Mononuclear cell (primary cell): Measurements from ENCODE around the gene TRIM66. TPM values are rescaled to one million over a fixed set of nuclear protein-coding genes. Genes with fewer than 3 reads are reported as not detected.
A peak's percentile ranks its signal among the peaks of the same experiment; 100 is the strongest.
"Not testable (repeated sequence)": the region's sequence is repeated elsewhere in the genome, so short reads cannot be mapped to it uniquely, and the experiment has no call there.

Experiments used
- H3K27me3 ChIP-seq: 2 replicates; pipeline ENCODE4 v1.6.0; 2011; ENCODE audit warnings: low read length, control low read depth; ENCODE audit not compliant: insufficient read depth
- H3K4me1 ChIP-seq: 2 replicates; pipeline ENCODE4 v1.5.1; 2011; ENCODE audit warnings: mild to moderate bottlenecking, low read length, control low read depth; ENCODE audit not compliant: insufficient read depth
- H3K4me3 ChIP-seq: 2 replicates; pipeline ENCODE4 v1.5.1; 2011; ENCODE audit warnings: mild to moderate bottlenecking, low read length, moderate library complexity
- H3K9me3 ChIP-seq: 2 replicates; pipeline ENCODE4 v1.5.1; 2011; ENCODE audit warnings: low read depth, mild to moderate bottlenecking, control low read depth, low read length
- total RNA-seq: library from RNA; depleted of rRNA; stranded (reverse); fragments of >200 nt; gene quantifications from one replicate; pipeline ENCODE4 v1.2.3, GENCODE V29; 2012

TRIM66 gene
- total RNA-seq, 1 donor: 5.6 TPM

DNA sequence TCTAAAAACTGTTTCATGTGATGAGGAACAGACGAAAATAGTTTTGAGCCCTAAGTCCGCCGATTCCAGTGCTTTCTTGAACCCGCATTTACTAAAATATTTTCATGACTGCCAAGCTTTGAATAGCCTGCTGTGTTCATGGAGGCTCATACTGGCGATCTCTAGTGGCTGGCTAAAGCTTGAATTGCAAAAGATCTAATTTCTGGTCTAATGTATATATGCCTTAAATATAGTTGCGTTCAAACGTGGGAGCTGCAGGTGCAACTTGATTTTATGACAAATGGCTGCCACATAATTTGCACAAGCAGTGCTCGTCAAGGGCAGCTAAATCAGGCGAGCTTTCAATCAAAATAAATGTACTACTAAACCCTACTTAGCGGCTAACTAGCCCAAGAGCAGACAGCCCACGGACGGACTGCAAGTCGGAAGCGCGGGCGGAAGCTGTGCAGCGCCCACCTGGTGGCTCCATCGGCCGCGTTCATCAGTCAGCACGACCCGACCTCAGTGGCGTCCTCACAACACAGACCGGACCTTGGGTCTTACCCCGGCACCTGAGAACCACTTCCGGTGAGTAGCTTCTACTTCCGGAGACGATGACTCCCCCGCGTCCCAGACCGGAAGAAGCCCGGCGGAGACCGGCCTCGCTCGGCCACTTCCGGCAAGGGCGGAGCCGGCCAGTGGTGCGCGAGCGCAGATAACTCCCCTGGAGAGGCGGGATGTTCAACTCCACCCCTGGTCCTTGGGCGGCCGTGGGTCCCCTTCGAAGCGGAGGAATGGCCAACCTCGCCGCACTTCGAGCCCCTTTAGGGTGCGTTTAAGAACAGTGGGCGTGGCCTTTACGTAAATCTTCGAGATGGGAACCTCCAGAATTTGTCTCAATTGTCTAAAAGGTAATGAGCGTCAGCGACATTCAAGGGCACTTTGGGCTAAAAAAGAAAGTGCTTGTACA is 6.2 kb upstream of the TRIM66 start:
- Histone ChIP-seq H3K27me3 (no peaks in the 10 kb centered on the region), H3K9me3 (no peaks in the 10 kb centered on the region), H3K4me1 (peaks cover 28% of the 10 kb centered on the region), H3K4me3 (peak overlapping the region; percentile 61)

DNA sequence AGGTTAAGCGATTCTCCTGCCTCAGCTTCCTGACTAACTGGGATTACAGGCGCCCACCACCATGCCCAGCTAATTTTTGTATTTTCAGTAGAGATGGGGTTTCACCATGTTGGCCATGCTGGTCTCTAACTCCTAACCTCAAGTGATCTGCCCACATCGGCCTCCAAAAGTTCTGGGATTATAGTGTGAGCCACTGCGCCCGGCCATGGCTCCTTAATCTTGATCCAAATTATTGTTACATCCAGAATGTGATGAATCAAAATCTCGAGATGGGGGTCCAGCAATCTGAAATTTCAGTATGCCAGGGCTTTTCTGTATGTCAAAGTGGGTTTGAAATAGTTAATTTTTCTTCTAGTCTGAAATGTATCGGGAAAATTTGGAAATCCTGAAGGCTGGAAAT is 3.9 kb upstream of the TRIM66 start:
- H3K4me3 ChIP-seq: no peak overlapping the region
- peaks cover 42% of the 10 kb centered on the region for H3K4me1 ChIP-seq
- H3K9me3 ChIP-seq: no peaks in the 10 kb centered on the region
- no peaks in the 10 kb centered on the region for H3K27me3 ChIP-seq

DNA sequence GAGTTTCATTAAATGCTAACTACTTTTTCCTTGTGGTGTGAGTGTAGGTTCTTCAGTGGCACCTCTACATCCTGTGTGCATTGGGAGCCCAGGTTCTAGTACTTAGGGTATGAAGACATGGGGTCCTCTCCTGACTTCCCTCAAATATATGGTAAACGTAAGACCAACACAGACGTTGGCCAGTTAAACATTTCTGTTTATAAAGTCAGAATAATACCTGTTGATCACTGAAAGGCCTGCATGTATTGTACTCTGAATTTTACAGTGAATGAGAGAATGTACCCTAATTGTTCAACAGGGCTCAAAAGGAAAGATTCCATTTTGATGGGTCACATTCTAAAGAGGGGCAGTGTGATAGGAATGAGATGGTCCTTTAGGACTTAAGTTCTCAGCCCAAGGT is 3.4 kb upstream of the TRIM66 start:
- no peaks in the 10 kb centered on the region for H3K9me3 ChIP-seq
- H3K4me3 ChIP-seq: no peak overlapping the region
- peaks cover 42% of the 10 kb centered on the region for H3K4me1 ChIP-seq

DNA sequence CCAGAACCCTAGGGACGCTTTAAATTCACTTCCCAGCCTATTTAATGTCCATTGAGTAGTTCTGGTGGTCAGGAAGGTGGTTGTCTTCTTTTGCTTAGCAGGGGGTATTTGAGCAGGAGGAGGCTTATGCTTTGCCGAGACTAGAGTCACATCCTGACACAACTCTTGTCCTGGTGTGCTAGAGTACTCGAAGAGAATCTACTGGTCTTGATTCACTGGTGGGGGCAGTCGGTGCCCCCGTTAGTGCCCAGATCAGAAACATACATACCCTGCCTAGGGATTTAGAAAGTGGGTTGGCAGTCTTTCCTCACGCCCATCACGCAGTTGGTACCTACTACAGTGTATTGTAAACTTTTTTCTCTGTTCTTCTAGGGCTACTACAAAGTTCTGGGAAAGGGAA is 2.8 kb upstream of the TRIM66 start:
- no peaks in the 10 kb centered on the region for H3K27me3 ChIP-seq
- no peaks in the 10 kb centered on the region for H3K9me3 ChIP-seq
- H3K4me1 ChIP-seq: peaks cover 42% of the 10 kb centered on the region
- no peak overlapping the region for H3K4me3 ChIP-seq

More for the DNA sequence above, 3.4 kb upstream of the TRIM66 start:
- no peaks in the 10 kb centered on the region for H3K27me3 ChIP-seq

DNA sequence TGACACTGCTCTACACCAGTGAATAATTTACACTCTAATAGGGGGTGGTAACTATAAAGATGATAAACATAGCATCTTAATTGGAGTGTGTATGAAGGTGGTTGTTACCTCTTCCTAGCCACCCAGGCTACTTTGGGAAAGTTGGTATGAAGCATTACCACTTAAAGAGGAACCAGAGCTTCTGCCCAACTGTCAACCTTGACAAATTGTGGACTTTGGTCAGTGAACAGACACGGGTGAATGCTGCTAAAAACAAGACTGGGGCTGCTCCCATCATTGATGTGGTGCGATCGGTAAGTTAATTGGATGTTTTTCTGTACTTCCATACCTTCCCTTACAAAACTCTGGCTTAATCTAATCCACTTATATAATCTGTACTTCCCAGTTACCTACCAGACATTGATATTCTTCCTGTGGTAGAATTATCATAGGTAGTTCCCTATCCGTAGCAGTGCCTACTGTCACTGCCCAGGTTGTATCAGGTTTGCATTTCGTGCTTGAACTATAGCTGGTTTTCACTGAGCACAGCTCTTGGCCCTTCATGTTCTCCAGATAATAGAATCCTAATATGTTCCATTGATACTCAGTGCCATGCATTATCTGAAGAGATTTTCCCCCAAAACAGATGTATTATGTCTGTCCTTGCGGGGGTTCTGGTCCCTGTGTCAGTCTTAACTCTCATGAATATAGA is 2.3 kb upstream of the TRIM66 start:
- Histone ChIP-seq H3K4me3 (no peak overlapping the region), H3K4me1 (peaks cover 39% of the 10 kb centered on the region), H3K9me3 (no peaks in the 10 kb centered on the region), H3K27me3 (no peaks in the 10 kb centered on the region)

DNA sequence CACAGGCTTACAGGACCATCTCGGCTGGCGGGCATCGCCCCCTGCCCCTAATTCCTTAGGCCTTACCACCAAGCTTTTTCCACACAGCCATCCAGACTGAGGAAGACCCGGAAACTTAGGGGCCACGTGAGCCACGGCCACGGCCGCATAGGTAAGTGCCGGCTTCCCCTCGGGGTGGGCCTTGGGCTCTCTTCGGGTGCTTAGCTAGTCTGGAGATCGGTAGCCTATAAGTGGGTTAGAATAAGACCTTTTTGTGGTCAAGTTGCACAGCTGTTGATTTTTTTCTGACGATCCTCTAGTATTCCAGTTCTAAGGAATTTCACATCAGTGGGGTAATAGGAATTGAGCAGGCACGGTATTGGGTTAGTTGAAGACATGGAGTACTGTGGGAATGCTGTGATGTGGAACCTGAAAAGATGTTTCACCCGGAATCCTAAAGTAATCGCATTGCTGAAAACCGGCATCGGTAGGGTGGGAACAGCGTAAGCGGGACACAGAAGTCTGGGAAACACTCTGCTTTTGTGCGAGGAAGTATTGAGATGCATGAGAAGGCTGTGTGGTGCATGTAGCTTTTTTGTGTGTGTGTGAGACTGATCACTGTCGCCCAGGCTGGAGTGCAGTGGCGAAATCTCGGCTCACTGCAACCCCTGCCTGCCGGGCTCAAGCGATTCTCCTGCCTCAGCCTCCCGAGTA is 796 bp upstream of the TRIM66 start:
- H3K9me3 ChIP-seq: no peaks in the 10 kb centered on the region
- H3K4me1 ChIP-seq: peaks cover 29% of the 10 kb centered on the region
- H3K4me3 ChIP-seq: peak overlapping the region; percentile 95
- no peaks in the 10 kb centered on the region for H3K27me3 ChIP-seq

DNA sequence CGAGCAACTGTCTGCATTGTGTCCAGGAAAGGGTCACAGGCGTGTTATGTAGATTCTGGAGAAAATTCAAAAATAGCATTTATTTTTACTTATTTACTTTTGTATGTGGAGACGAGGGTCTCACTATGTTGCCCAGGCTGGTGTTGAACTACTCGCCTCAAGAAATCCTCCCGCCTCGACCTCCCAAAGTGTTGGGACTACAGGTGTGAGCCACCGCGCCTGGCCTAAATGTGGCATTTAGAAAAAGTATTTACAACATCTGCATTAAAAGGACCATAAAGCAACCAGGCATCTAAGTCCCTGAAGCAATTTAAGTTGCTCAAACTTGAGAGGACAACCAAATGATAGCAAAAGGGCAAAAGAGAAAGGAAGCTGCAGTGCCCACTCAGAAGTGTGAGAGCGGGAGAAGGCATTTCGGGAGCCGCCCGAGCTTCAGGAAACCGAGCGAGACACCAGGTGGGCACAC is 595 bp downstream of the TRIM66 start:
- H3K27me3 ChIP-seq: no peaks in the 10 kb centered on the region
- peak overlapping the region; percentile 95 for H3K4me3 ChIP-seq
- H3K4me1 ChIP-seq: peaks cover 22% of the 10 kb centered on the region
- H3K9me3 ChIP-seq: no peaks in the 10 kb centered on the region

DNA sequence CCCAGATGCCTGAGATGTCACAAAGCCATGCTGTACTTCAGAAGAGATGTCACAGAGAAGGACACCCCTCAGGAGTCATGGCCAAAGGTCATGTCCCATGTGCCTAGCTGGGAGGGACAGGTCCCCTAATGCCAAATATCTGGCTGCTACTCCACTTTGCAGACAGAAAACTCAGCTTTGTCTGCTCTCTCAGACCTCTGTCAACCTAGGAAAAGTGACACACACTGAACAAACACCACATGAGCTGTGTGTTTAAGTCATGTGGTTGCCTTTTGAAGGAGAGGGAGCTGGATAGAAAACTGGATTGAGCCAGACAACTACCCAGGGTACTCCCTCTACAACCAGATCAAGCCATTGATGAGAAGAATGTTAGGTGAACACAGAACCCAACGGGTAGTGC is 3.5 kb downstream of the TRIM66 start:
- Histone ChIP-seq H3K4me1 (peaks cover 17% of the 10 kb centered on the region), H3K9me3 (no peaks in the 10 kb centered on the region), H3K4me3 (no peak overlapping the region), H3K27me3 (no peaks in the 10 kb centered on the region)

DNA sequence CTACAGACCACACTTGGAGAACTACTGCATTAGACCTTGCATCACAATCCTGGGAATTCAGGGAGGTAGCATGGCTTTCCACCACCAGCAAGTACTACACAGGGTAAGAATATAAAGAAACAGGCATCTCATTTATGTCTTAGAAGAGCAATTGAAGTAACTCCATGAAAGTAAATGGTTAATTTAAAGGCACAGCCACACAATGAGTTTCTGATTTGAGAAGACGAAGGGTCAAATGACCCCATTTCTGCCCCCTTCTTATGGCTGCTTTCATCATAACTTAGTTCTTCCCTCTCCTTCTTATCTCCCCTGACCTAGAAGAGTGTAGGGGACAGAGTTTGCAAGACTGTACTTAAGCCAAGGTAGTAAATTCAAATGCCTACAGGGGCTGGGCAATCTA is 6.0 kb downstream of the TRIM66 start:
- no peaks in the 10 kb centered on the region for H3K9me3 ChIP-seq
- no peaks in the 10 kb centered on the region for H3K27me3 ChIP-seq
- H3K4me3 ChIP-seq: no peak overlapping the region
- peaks cover under 1% of the 10 kb centered on the region for H3K4me1 ChIP-seq

DNA sequence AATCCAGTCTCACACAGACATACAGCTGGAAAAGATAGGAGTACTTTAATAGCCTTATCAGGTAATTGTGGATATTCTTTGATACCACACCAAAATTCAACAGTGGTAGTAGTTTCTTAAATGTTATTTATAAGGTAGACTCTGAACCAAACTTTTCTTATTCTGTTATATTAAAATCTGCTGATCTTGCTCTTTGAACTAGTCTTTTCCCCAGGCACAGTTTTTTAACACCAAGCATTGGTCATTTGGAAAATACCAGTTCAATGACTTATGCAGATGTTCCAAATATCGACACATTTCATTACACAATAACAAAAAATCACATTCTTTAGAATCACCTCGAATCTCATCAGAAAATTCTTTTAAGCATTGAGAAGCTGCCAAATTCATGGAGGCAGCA is 7.6 kb downstream of the TRIM66 start:
- no peaks in the 10 kb centered on the region for H3K27me3 ChIP-seq
- no peaks in the 10 kb centered on the region for H3K4me1 ChIP-seq
- H3K9me3 ChIP-seq: no peaks in the 10 kb centered on the region

DNA sequence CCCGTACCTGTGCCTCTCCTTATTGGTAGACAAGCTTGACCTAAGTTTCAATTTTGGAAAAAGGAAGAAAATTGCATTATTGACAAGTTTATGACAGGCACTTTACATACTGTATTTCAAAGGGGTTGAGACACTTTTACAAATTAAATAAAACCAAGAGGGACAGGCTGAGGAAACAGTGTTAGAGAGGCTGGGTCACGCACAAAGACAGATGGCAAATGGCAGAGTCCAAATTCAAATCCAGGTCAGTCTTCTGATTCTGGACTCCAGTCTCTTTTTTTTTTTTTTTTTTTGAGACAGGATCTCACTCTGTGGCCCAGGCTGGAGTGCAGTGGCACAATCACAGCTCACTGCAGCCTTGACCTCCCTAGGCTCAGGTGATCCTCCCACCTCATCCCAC is 10.1 kb downstream of the TRIM66 start:
- H3K27me3 ChIP-seq: no peaks in the 10 kb centered on the region
- H3K9me3 ChIP-seq: no peaks in the 10 kb centered on the region
- H3K4me3 ChIP-seq: no peak overlapping the region
- H3K4me1 ChIP-seq: no peaks in the 10 kb centered on the region

More for the DNA sequence above, 7.6 kb downstream of the TRIM66 start:
- no peak overlapping the region for H3K4me3 ChIP-seq

DNA sequence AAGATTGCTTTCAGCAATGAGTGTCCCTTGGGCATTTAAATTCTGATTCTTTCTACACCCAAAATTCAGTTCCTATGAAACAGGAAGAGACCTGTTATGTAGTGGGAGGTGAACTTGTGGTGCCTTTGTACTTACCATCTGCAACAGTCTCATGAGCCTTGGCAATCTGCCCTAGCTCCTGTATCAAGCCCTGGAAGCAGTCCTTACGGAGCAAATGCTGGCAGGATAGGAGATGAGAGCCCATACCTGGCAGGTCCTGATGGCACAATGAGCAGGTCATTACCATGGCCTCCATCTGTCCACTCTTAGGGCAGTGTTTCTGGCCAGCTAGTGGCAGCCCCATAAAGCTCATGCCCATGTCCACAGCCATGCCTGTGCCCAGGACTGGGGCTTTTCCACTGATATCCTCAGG is 10.8 kb downstream of the TRIM66 start:
- H3K9me3 ChIP-seq: no peaks in the 10 kb centered on the region
- no peak overlapping the region for H3K4me3 ChIP-seq
- no peaks in the 10 kb centered on the region for H3K27me3 ChIP-seq
- no peaks in the 10 kb centered on the region for H3K4me1 ChIP-seq

DNA sequence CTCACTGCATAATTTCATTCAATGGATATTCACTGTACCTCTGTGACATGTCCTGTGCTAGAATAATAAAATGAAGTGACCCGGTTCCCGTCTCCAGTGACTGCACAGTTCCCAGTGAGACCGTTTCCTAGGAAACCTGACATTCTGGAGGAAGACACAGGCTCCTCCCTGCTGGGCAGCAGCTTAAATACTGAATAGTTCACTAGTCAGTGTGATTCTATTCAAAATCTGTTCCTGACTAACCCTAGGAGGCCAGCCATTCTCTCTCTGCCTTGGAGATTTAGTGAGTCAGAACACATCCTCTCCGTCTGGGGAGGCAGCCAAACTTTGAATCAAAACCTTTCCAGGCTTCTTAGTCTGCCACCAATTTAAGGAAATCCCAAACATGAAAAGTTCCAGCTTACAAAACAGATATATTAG is 11.3 kb downstream of the TRIM66 start:
- H3K4me1 ChIP-seq: no peaks in the 10 kb centered on the region
- H3K9me3 ChIP-seq: no peaks in the 10 kb centered on the region
- H3K27me3 ChIP-seq: no peaks in the 10 kb centered on the region
- H3K4me3 ChIP-seq: no peak overlapping the region

DNA sequence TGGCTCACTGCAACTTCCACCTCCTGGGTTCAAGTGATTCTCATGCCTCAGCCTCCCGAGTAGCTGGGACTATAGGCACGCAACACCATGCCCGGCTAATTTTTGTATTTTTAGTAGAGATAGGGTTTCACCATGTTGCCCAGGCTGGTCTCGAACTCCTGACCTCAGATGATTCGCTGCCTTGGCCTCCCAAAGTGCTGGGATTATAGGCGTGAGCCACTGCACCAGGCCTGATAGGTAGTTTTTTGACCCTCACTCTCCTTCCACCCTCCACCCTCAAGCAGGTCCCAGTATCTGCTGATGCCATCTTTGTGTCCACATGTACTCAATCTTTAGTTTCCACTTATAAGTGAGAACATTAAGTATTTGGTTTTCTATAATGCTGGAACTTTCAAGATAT is 12.4 kb downstream of the TRIM66 start:
- not testable (repeated sequence) for H3K4me3 ChIP-seq, H3K9me3 ChIP-seq, H3K4me1 ChIP-seq, H3K27me3 ChIP-seq

DNA sequence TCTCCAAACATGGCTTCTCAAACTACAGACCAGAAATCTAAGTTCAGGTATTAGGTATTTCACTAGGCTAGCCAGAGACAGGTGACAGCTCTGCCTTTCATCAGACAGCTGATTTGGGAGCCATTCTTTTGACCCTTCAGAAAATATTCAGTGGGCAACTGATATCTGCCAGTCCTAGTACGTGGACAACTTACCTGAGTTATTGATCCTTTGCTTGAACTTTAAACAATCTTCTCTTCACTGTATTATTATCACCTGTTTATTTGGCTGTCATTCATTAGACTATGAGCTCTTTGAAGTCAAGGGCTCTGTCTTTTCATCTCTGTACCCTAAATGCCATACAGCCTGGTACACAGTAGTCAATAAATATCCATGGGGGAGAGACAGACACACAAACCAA is 17.2 kb downstream of the TRIM66 start:
- no peaks in the 10 kb centered on the region for H3K27me3 ChIP-seq
- H3K4me3 ChIP-seq: no peak overlapping the region
- no peaks in the 10 kb centered on the region for H3K9me3 ChIP-seq
- no peaks in the 10 kb centered on the region for H3K4me1 ChIP-seq
